Measurements from ENCODE around the gene PIGT. TPM values are rescaled to one million over a fixed set of nuclear protein-coding genes. Genes with fewer than 3 reads are reported as not detected.
A peak's percentile ranks its signal among the peaks of the same experiment; 100 is the strongest.

The PIGT gene
- total RNA-seq, 1 experiment from 2014 or later: 63.7 TPM

DNA sequence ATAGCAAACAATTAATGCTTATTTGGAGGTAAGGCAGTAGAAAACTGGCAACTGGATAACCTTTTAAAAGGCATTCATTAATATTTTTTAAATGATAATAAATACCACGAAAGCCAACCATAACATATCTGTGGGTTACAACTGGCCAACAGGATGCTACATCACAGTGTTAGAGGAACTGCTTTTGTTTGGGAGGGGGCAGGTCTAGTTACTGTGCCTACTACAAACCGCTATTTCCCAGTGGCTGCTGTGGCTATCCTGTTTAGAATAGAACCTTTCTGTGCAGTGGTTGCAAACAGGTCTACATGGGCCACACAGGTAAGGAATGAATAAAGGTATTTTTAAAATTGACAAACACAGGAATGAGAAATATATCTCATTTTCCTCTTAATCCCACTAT is 976 bp downstream of the PIGT start:
- DNase-seq (ENCODE audit: low spot score) (no peak), ATAC-seq (no peak)
- no peaks in the 10 kb centered on the region for H3K27me3 Mint-ChIP-seq (ENCODE audit: low read depth)
- no peaks in the 10 kb centered on the region for H3K9me3 Mint-ChIP-seq
- ChIA-PET CTCF (interaction anchor here (1.2 to 2.1 kb wide), 5 partner anchors 10 to 354 kb away, joined by 3 to 30 read pairs (median 10); no protein-coding TSS in a partner anchor), POLR2A (interaction anchor here (1.6 kb wide), 1 partner anchor 54 kb away, joined by 5 read pairs; the partner anchor contains the start of gene SYS1)
- H3K4me3 Mint-ChIP-seq: peak overlapping the region; percentile 91
- H3K27ac Mint-ChIP-seq: no peak overlapping the region
- peaks cover 27% of the 10 kb centered on the region for H3K36me3 Mint-ChIP-seq
- H3K4me1 Mint-ChIP-seq: peaks cover 10% of the 10 kb centered on the region
- TF ChIP-seq, protein P1, sequence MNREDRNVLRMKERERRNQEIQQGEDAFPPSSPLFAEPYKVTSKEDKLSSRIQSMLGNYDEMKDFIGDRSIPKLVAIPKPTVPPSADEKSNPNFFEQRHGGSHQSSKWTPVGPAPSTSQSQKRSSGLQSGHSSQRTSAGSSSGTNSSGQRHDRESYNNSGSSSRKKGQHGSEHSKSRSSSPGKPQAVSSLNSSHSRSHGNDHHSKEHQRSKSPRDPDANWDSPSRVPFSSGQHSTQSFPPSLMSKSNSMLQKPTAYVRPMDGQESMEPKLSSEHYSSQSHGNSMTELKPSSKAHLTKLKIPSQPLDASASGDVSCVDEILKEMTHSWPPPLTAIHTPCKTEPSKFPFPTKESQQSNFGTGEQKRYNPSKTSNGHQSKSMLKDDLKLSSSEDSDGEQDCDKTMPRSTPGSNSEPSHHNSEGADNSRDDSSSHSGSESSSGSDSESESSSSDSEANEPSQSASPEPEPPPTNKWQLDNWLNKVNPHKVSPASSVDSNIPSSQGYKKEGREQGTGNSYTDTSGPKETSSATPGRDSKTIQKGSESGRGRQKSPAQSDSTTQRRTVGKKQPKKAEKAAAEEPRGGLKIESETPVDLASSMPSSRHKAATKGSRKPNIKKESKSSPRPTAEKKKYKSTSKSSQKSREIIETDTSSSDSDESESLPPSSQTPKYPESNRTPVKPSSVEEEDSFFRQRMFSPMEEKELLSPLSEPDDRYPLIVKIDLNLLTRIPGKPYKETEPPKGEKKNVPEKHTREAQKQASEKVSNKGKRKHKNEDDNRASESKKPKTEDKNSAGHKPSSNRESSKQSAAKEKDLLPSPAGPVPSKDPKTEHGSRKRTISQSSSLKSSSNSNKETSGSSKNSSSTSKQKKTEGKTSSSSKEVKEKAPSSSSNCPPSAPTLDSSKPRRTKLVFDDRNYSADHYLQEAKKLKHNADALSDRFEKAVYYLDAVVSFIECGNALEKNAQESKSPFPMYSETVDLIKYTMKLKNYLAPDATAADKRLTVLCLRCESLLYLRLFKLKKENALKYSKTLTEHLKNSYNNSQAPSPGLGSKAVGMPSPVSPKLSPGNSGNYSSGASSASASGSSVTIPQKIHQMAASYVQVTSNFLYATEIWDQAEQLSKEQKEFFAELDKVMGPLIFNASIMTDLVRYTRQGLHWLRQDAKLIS (CRISPR knock-in tag; IDR thresholded peaks at IDR 0.05; ENCODE audit: borderline replicate concordance): no peak
- TF ChIP-seq, protein P2, sequence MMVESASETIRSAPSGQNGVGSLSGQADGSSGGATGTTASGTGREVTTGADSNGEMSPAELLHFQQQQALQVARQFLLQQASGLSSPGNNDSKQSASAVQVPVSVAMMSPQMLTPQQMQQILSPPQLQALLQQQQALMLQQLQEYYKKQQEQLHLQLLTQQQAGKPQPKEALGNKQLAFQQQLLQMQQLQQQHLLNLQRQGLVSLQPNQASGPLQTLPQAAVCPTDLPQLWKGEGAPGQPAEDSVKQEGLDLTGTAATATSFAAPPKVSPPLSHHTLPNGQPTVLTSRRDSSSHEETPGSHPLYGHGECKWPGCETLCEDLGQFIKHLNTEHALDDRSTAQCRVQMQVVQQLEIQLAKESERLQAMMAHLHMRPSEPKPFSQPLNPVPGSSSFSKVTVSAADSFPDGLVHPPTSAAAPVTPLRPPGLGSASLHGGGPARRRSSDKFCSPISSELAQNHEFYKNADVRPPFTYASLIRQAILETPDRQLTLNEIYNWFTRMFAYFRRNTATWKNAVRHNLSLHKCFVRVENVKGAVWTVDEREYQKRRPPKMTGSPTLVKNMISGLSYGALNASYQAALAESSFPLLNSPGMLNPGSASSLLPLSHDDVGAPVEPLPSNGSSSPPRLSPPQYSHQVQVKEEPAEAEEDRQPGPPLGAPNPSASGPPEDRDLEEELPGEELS (CRISPR knock-in tag; IDR thresholded peaks at IDR 0.05): no peak
- TF ChIP-seq, protein P3, sequence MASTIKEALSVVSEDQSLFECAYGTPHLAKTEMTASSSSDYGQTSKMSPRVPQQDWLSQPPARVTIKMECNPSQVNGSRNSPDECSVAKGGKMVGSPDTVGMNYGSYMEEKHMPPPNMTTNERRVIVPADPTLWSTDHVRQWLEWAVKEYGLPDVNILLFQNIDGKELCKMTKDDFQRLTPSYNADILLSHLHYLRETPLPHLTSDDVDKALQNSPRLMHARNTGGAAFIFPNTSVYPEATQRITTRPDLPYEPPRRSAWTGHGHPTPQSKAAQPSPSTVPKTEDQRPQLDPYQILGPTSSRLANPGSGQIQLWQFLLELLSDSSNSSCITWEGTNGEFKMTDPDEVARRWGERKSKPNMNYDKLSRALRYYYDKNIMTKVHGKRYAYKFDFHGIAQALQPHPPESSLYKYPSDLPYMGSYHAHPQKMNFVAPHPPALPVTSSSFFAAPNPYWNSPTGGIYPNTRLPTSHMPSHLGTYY (CRISPR knock-in tag; IDR thresholded peaks at IDR 0.05): no peak
- TF ChIP-seq SP1 (CRISPR knock-in tag; conservative IDR thresholded peaks at IDR 0.05) (no peak), ZNF396 (CRISPR knock-in tag; IDR thresholded peaks at IDR 0.05; ENCODE audit: borderline replicate concordance) (no peak), GTF2I (CRISPR knock-in tag; conservative IDR thresholded peaks at IDR 0.05) (no peak), ZNF317 (CRISPR knock-in tag; IDR thresholded peaks at IDR 0.05; ENCODE audit: borderline replicate concordance, low read depth) (no peak), ZNF671 (CRISPR knock-in tag; IDR thresholded peaks at IDR 0.05) (no peak), ESRRA (CRISPR knock-in tag; IDR thresholded peaks at IDR 0.05; ENCODE audit: borderline replicate concordance) (no peak), ZNF416 (CRISPR knock-in tag; IDR thresholded peaks at IDR 0.05) (no peak), ZNF263 (CRISPR knock-in tag; IDR thresholded peaks at IDR 0.05; ENCODE audit: low read depth) (no peak), FOXP1 (CRISPR knock-in tag; IDR thresholded peaks at IDR 0.05; ENCODE audit: borderline replicate concordance) (no peak), CREB1 (CRISPR knock-in tag; IDR thresholded peaks at IDR 0.05) (no peak)
- TF ChIP-seq, protein P4, sequence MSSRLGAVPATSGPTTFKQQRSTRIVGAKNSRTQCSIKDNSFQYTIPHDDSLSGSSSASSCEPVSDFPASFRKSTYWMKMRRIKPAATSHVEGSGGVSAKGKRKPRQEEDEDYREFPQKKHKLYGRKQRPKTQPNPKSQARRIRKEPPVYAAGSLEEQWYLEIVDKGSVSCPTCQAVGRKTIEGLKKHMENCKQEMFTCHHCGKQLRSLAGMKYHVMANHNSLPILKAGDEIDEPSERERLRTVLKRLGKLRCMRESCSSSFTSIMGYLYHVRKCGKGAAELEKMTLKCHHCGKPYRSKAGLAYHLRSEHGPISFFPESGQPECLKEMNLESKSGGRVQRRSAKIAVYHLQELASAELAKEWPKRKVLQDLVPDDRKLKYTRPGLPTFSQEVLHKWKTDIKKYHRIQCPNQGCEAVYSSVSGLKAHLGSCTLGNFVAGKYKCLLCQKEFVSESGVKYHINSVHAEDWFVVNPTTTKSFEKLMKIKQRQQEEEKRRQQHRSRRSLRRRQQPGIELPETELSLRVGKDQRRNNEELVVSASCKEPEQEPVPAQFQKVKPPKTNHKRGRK (CRISPR knock-in tag; IDR thresholded peaks at IDR 0.05; ENCODE audit: borderline replicate concordance): no peak
- TF ChIP-seq, protein P5, sequence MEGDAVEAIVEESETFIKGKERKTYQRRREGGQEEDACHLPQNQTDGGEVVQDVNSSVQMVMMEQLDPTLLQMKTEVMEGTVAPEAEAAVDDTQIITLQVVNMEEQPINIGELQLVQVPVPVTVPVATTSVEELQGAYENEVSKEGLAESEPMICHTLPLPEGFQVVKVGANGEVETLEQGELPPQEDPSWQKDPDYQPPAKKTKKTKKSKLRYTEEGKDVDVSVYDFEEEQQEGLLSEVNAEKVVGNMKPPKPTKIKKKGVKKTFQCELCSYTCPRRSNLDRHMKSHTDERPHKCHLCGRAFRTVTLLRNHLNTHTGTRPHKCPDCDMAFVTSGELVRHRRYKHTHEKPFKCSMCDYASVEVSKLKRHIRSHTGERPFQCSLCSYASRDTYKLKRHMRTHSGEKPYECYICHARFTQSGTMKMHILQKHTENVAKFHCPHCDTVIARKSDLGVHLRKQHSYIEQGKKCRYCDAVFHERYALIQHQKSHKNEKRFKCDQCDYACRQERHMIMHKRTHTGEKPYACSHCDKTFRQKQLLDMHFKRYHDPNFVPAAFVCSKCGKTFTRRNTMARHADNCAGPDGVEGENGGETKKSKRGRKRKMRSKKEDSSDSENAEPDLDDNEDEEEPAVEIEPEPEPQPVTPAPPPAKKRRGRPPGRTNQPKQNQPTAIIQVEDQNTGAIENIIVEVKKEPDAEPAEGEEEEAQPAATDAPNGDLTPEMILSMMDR (IDR thresholded peaks at IDR 0.05): no peak
- TF ChIP-seq, protein P6, sequence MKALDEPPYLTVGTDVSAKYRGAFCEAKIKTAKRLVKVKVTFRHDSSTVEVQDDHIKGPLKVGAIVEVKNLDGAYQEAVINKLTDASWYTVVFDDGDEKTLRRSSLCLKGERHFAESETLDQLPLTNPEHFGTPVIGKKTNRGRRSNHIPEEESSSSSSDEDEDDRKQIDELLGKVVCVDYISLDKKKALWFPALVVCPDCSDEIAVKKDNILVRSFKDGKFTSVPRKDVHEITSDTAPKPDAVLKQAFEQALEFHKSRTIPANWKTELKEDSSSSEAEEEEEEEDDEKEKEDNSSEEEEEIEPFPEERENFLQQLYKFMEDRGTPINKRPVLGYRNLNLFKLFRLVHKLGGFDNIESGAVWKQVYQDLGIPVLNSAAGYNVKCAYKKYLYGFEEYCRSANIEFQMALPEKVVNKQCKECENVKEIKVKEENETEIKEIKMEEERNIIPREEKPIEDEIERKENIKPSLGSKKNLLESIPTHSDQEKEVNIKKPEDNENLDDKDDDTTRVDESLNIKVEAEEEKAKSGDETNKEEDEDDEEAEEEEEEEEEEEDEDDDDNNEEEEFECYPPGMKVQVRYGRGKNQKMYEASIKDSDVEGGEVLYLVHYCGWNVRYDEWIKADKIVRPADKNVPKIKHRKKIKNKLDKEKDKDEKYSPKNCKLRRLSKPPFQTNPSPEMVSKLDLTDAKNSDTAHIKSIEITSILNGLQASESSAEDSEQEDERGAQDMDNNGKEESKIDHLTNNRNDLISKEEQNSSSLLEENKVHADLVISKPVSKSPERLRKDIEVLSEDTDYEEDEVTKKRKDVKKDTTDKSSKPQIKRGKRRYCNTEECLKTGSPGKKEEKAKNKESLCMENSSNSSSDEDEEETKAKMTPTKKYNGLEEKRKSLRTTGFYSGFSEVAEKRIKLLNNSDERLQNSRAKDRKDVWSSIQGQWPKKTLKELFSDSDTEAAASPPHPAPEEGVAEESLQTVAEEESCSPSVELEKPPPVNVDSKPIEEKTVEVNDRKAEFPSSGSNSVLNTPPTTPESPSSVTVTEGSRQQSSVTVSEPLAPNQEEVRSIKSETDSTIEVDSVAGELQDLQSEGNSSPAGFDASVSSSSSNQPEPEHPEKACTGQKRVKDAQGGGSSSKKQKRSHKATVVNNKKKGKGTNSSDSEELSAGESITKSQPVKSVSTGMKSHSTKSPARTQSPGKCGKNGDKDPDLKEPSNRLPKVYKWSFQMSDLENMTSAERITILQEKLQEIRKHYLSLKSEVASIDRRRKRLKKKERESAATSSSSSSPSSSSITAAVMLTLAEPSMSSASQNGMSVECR (CRISPR knock-in tag; IDR thresholded peaks at IDR 0.05; ENCODE audit: borderline replicate concordance): no peak
- TF ChIP-seq, protein P7, sequence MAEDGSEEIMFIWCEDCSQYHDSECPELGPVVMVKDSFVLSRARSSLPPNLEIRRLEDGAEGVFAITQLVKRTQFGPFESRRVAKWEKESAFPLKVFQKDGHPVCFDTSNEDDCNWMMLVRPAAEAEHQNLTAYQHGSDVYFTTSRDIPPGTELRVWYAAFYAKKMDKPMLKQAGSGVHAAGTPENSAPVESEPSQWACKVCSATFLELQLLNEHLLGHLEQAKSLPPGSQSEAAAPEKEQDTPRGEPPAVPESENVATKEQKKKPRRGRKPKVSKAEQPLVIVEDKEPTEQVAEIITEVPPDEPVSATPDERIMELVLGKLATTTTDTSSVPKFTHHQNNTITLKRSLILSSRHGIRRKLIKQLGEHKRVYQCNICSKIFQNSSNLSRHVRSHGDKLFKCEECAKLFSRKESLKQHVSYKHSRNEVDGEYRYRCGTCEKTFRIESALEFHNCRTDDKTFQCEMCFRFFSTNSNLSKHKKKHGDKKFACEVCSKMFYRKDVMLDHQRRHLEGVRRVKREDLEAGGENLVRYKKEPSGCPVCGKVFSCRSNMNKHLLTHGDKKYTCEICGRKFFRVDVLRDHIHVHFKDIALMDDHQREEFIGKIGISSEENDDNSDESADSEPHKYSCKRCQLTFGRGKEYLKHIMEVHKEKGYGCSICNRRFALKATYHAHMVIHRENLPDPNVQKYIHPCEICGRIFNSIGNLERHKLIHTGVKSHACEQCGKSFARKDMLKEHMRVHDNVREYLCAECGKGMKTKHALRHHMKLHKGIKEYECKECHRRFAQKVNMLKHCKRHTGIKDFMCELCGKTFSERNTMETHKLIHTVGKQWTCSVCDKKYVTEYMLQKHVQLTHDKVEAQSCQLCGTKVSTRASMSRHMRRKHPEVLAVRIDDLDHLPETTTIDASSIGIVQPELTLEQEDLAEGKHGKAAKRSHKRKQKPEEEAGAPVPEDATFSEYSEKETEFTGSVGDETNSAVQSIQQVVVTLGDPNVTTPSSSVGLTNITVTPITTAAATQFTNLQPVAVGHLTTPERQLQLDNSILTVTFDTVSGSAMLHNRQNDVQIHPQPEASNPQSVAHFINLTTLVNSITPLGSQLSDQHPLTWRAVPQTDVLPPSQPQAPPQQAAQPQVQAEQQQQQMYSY (CRISPR knock-in tag; IDR thresholded peaks at IDR 0.05): no peak
